ENCODE data around the gene CAMKV. TPM values are rescaled to one million over a fixed set of nuclear protein-coding genes. Genes with fewer than 3 reads are reported as not detected.
"Not testable (repeated sequence)": the region's sequence is repeated elsewhere in the genome, so short reads cannot be mapped to it uniquely, and the experiment has no call there.

CAMKV gene
- total and polyA plus RNA-seq, 11 donors = not detected

GRCh38 chr3:49908373-49909199 lies 38.9 kb upstream of the CAMKV start:
- intact Hi-C loops (cut with DNase I) = loop anchor here in 8 of 10 donors (5.0 to 10.0 kb wide), 7 partner anchors 64 to 364 kb away; partner anchors contain the start of genes INKA1 (in 4 of the 8) and AMIGO3 (in 1 of the 8)
- TF ChIP-seq POLR2A (IDR thresholded peaks at IDR 0.05) (no peak), CTCF (IDR thresholded peaks at IDR 0.05) (no peak)
- WGBS, 4 donors = 90 to 93% (median 91%) methylated on average over 13 to 14 of the region's 14 CpGs

GRCh38 chr3:49906073-49906743 lies 36.5 kb upstream of the CAMKV start:
- no peaks in the 10 kb centered on the region for H3K9me3 ChIP-seq
- H3K27ac ChIP-seq = peak overlapping the region in 11 of 12 donors; percentile 11 to 72 (median 54)
- intact Hi-C loops (cut with DNase I) = loop anchor here (1.0 to 10.0 kb wide), 11 partner anchors 61 to 361 kb away; partner anchors contain the start of genes INKA1 (in 8 of the 10) and AMIGO3 (in 1 of the 10)
- H3K27me3 ChIP-seq = no peaks in the 10 kb centered on the region
- peaks cover 4 to 35% (median 23%) of the 10 kb centered on the region in 12 donors for H3K4me1 ChIP-seq
- peak; percentile 40 to 87 (median 72) for TF ChIP-seq CTCF (IDR thresholded peaks at IDR 0.05)
- TF ChIP-seq POLR2A (IDR thresholded peaks at IDR 0.05) = no peak
- H3K36me3 ChIP-seq = peaks cover 0 to 24% (median 18%) of the 10 kb centered on the region in 9 donors
- peak in 3 of 5 donors; percentile 46 to 57 (median 54) for DNase-seq
- ATAC-seq = peak in 3 of 4 donors; percentile 47 to 72 (median 60)
- H3K4me3 ChIP-seq = peak overlapping the region in 10 of 12 donors; percentile 13 to 45 (median 32)
- WGBS, 4 donors = 14 to 23% (median 17%) methylated on average over 7 to 15 of the region's 15 CpGs

More at GRCh38 chr3:49908373-49909199, 38.9 kb upstream of the CAMKV start:
- no peaks in the 10 kb centered on the region for H3K27me3 ChIP-seq
- H3K27ac ChIP-seq = no peak overlapping the region
- DNase-seq = no peak
- peaks cover under 1 to 23% (median 19%) of the 10 kb centered on the region in 12 donors for H3K4me1 ChIP-seq
- H3K4me3 ChIP-seq = no peak overlapping the region
- peaks cover 0 to 41% (median 33%) of the 10 kb centered on the region in 9 donors for H3K36me3 ChIP-seq
- H3K9me3 ChIP-seq = no peaks in the 10 kb centered on the region
- no peak for ATAC-seq

- not testable (repeated sequence) for H3K9me3 ChIP-seq, ATAC-seq, H3K36me3 ChIP-seq, H3K27me3 ChIP-seq, DNase-seq
- H3K27ac ChIP-seq = peak overlapping the region in 6 of 12 donors; percentile 26 to 84 (median 55)
- intact Hi-C loops (cut with DNase I) = loop anchor here in 6 of 10 donors (2.0 to 10.0 kb wide), 9 partner anchors 47 to 360 kb away; partner anchors contain the start of genes AMIGO3 (in 1 of the 6), GMPPB (in 1 of the 6) and TRAIP (in 1 of the 6)
- WGBS, 4 donors = 93 to 99% (median 96%) methylated on average over 12 to 13 of the region's 13 CpGs
- H3K4me3 ChIP-seq = peak overlapping the region in 1 of 12 donors; percentile 56
- H3K4me1 ChIP-seq = peaks cover 6 to 43% (median 28%) of the 10 kb centered on the region in 12 donors
Measured at GRCh38 chr3:49904448-49904847, 34.7 kb upstream of the CAMKV start.
